Smooth muscle cell of bladder (primary cell): ENCODE data around the gene CYP4A11. TPM values are rescaled to one million over a fixed set of nuclear protein-coding genes. Genes with fewer than 3 reads are reported as not detected.

ENCODE experiments used
- total RNA-seq: library from RNA; depleted of rRNA; stranded (reverse); fragments of >200 nt; gene quantifications from 2 replicates; pipeline ENCODE4 v1.2.3, GENCODE V29; 2014

Gene CYP4A11, protein sequence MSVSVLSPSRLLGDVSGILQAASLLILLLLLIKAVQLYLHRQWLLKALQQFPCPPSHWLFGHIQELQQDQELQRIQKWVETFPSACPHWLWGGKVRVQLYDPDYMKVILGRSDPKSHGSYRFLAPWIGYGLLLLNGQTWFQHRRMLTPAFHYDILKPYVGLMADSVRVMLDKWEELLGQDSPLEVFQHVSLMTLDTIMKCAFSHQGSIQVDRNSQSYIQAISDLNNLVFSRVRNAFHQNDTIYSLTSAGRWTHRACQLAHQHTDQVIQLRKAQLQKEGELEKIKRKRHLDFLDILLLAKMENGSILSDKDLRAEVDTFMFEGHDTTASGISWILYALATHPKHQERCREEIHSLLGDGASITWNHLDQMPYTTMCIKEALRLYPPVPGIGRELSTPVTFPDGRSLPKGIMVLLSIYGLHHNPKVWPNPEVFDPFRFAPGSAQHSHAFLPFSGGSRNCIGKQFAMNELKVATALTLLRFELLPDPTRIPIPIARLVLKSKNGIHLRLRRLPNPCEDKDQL
- not detected in 2 replicates for total RNA-seq

DNA sequence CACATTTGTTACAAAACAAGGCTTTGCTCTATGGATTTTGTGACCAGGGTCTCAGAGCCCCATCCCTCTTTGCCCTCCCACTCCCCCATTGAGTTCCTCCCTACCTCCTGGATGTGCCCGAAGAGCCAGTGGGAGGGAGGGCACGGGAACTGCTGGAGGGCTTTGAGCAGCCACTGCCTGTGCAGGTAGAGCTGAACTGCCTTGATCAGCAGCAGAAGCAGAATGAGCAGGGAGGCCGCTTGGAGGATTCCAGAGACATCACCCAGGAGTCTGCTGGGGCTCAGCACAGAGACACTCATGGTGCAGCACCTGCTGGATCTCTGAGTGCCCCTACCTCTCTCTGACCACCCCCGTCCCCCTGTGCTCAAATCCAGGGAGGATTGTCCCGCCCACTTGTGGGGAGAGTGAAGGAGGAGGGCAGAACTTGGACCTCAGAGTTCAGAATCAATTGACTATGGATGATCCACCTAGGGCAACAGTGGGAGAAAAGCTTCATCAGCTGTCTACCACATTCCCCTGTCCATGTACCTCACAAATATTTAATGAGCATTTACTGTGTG lies at the start of gene CYP4A11:
TSS of gene CYP4A11 (minus strand) at position 342 of the 560 bp plus-strand sequence. CDS start at position 299, 43 bp downstream.

Other genes starting within 250 kb of the CYP4A11 start
- 22.3 and 27.5 TPM in 2 replicates for gene EFCAB14, start 222.4 kb downstream of the CYP4A11 start, total RNA-seq
- not detected in 2 replicates for gene CYP4B1, start 142.4 kb downstream of the CYP4A11 start, total RNA-seq
- not detected in 2 replicates for gene CYP4X1, start 82.2 kb upstream of the CYP4A11 start, total RNA-seq
- gene CYP4Z1, start 125.8 kb upstream of the CYP4A11 start, total RNA-seq = not detected in 2 replicates
- not detected in 2 replicates for gene CYP4A22, start 196.0 kb upstream of the CYP4A11 start, total RNA-seq
- not detected in 2 replicates for gene PDZK1IP1, start 248.6 kb upstream of the CYP4A11 start, total RNA-seq